ENCODE data around the gene SH3RF2.

- TF ChIP-seq EZH2 (IDR thresholded peaks at IDR 0.05; ENCODE audit: low read length, missing control alignments), result no peak
- TF ChIP-seq CTCF (conservative IDR thresholded peaks at IDR 0.05 in 1 of 2, IDR thresholded peaks at IDR 0.05 in 1 of 2; ENCODE audit: low read depth in 1 of 2, low read length in 2 of 2), result no peak
These were observed 173.0 kb downstream of the SH3RF2 start for GRCh38 chr5:146109379-146109778.
